Vagina (tissue), 2 donors: ENCODE measurements around the gene LY6G5C.

Experiments
- POLR2A ChIP-seq, 2 donors: fragments of 450-650 bp; IDR thresholded peaks; one replicate each; pipeline ENCODE4 v1.6.1; 2017; ENCODE audit warnings: antibody characterized with exemption in 2 of 2, mild to moderate bottlenecking in 2 of 2, moderate library complexity in 2 of 2
- POLR2AphosphoS5 ChIP-seq, 2 donors: sonication (generic); formaldehyde crosslinking; IDR thresholded peaks; one replicate each; pipeline ENCODE4 v1.9.0; 2017; ENCODE audit warnings: antibody characterized with exemption in 2 of 2, mild to moderate bottlenecking in 2 of 2, low read depth in 1 of 2; ENCODE audit not compliant: insufficient read depth in 1 of 2
- TF ChIP-seq, protein P1 (sequence below), 3 experiments: fragments of 450-650 bp in 2 of 3; fragments of 200-600 bp in 1 of 3; sonication (generic) in 1 of 3; IDR thresholded peaks; one replicate each; pipeline ENCODE4 v1.5.1; 2017 to 2019; ENCODE audit warnings: antibody characterized with exemption in 3 of 3, mild to moderate bottlenecking in 2 of 3, moderate library complexity in 2 of 3

DNA sequence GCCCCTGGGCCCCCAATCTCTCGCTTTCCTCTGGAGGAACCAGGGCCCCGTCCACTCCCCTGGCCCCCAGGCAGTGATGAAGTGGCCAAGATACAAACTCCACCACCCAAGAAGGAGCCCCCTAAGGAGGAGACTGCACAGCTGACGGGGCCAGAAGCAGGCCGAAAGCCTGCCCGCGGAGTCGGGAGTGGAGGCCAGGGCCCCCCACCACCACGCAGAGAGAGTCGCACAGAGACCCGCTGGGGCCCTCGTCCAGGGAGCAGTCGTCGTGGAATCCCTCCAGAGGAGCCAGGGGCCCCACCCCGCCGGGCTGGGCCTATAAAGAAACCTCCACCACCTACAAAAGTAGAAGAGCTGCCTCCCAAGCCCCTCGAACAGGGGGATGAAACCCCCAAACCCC is 49.7 kb downstream of the LY6G5C start:
- TF ChIP-seq, protein P1, sequence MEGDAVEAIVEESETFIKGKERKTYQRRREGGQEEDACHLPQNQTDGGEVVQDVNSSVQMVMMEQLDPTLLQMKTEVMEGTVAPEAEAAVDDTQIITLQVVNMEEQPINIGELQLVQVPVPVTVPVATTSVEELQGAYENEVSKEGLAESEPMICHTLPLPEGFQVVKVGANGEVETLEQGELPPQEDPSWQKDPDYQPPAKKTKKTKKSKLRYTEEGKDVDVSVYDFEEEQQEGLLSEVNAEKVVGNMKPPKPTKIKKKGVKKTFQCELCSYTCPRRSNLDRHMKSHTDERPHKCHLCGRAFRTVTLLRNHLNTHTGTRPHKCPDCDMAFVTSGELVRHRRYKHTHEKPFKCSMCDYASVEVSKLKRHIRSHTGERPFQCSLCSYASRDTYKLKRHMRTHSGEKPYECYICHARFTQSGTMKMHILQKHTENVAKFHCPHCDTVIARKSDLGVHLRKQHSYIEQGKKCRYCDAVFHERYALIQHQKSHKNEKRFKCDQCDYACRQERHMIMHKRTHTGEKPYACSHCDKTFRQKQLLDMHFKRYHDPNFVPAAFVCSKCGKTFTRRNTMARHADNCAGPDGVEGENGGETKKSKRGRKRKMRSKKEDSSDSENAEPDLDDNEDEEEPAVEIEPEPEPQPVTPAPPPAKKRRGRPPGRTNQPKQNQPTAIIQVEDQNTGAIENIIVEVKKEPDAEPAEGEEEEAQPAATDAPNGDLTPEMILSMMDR (IDR thresholded peaks at IDR 0.05), result no peak
- TF ChIP-seq POLR2A (IDR thresholded peaks at IDR 0.05) (no peak), POLR2AphosphoS5 (IDR thresholded peaks at IDR 0.05; ENCODE audit: insufficient read depth in 1 of 2, low read depth in 1 of 2) (no peak)
